Heart left ventricle (tissue), 16 donors: ENCODE data around the gene CYP19A1. TPM values are rescaled to one million over a fixed set of nuclear protein-coding genes. Genes with fewer than 3 reads are reported as not detected.
A peak's percentile ranks its signal among the peaks of the same experiment; 100 is the strongest.

Source experiments
- ATAC-seq, 4 donors: fragments of 200-7000 bp; cut with Tn5 transposase; one replicate each; pipeline ENCODE4 v1.9.1; 2020 to 2022; ENCODE audit warnings: moderate library complexity in 4 of 4, mild to moderate bottlenecking in 3 of 4, moderate number of reproducible peaks in 1 of 4
- DNase-seq, 5 donors: peaks; one replicate each; pipeline ENCODE4 v3.0.0-alpha.2; 2020
- H3K27ac ChIP-seq, 12 donors: fragments of 200-600 bp; sonication (generic) in 4 of 12; one replicate each; pipeline versions ENCODE4 v1.5.0 to v1.8.0; 2016 to 2022; ENCODE audit warnings: mild to moderate bottlenecking in 2 of 12
- H3K27me3 ChIP-seq, 9 donors: fragments of 200-600 bp; sonication (generic) in 2 of 9; one replicate each; pipeline versions ENCODE4 v1.5.1 to v1.8.0; 2016 to 2022; ENCODE audit warnings: mild to moderate bottlenecking in 3 of 9
- H3K36me3 ChIP-seq, 9 donors: fragments of 200-600 bp; sonication (generic) in 2 of 9; one replicate each; pipeline versions ENCODE4 v1.5.0 to v1.8.0; 2018 to 2022; ENCODE audit warnings: mild to moderate bottlenecking in 2 of 9
- H3K4me1 ChIP-seq, 12 donors: fragments of 200-600 bp; sonication (generic) in 4 of 12; one replicate each; pipeline versions ENCODE4 v1.5.0 to v1.8.0; 2016 to 2022; ENCODE audit warnings: mild to moderate bottlenecking in 3 of 12
- H3K4me3 ChIP-seq, 12 donors: fragments of 200-600 bp; sonication (generic) in 4 of 12; one replicate each; pipeline versions ENCODE4 v1.5.0 to v1.8.0; 2017 to 2022; ENCODE audit warnings: mild to moderate bottlenecking in 9 of 12, moderate library complexity in 4 of 12
- H3K9me3 ChIP-seq, 12 donors: fragments of 200-600 bp; sonication (generic) in 4 of 12; one replicate each; pipeline versions ENCODE4 v1.5.0 to v1.8.0; 2016 to 2022; ENCODE audit warnings: mild to moderate bottlenecking in 1 of 12
- POLR2A ChIP-seq, 2 donors: fragments of 450-650 bp; IDR thresholded peaks; one replicate each; pipeline ENCODE4 v1.6.1; 2017; ENCODE audit warnings: antibody characterized with exemption in 2 of 2, mild to moderate bottlenecking in 2 of 2, moderate library complexity in 2 of 2
- WGBS, 4 donors: extraction: QIAGEN DNeasy Blood & Tissue Kit in 2 of 4; methylation state at CpG; one replicate each; pipeline versions ENCODE4 v1.1.5 to v1.1.7; 2013 to 2018; 5-methylcytosine and 5-hydroxymethylcytosine counted together
- intact Hi-C, 10 donors: fragments of 100-400 bp; cut with DNase I; formaldehyde crosslinking; loops; one replicate each; pipeline versions ENCODE4 v1.11.1 to v1.14.2; 2022
- polyA plus RNA-seq, 2 donors: library from polyadenylated mRNA; stranded (reverse); fragments of 200-250 nt; gene quantifications; one replicate each; pipeline ENCODE4 v1.2.3, GENCODE V29; 2013
- total RNA-seq, 9 donors: library from RNA; depleted of rRNA in 2 of 9; stranded (reverse); fragments of >200 nt in 2 of 9; fragmentation: NEBNext Ultra II Directional in 3 of 9; extraction: Animal tissue kit (Norgen Biotek cat#: 25700) in 3 of 9; gene quantifications; one replicate each; pipeline versions ENCODE4 v1.1.0 to v1.2.4, GENCODE V29; 2016 to 2023
- TF ChIP-seq, protein P1 (sequence below), 12 donors: fragments of 200-600 bp; sonication (generic) in 4 of 12; IDR thresholded peaks; one replicate each; pipeline versions ENCODE4 v1.5.0 to v1.8.0; 2018 to 2022; ENCODE audit warnings: antibody characterized with exemption in 12 of 12, mild to moderate bottlenecking in 5 of 12
- donor health status: ischemic (EF 13 %, LVEDD 7.1; RV severe dilation, severe dysfunction).
- donor health status: healthy with polysubstance abuse.
- donor health status: DM: no; HTN: yes; CAD: no.
- donor health status: DM: no; HTN: no; CAD: no.
- donor health status: ischemic (EF 25% LVEDD 6.9; RV normal size, moderate dysfunction).
- donor health status: ischemic (EF 25% LVEDD 5.7; RV mildly dilated, moderate dysfunction).
- donor health status: healthy.
- donor health status: DM: yes; HTN: yes; CAD: no.
- donor health status: ischemic (EF 35%, LVEDD 5.7; RV mildly dilated, moderate dysfunction).
- donor health status: nonischemic (EF 11% LVEDD 7.7; RV severe dilation, severe dysfunction).
- donor health status: DM: yes; HTN: yes; CAD: no.
- donor health status: PGD.
- donor health status: ischemic (EF 29% LVEDD 5.4; RV normal size, mild dysfunction).
- donor health status: nonischemic (EF 23%, LVEDD 6.1; RV moderate dilation, normal function).

CYP19A1 gene
- total and polyA plus RNA-seq, 11 donors, result 0.15 to 5.4 (median 0.60) TPM

DNA sequence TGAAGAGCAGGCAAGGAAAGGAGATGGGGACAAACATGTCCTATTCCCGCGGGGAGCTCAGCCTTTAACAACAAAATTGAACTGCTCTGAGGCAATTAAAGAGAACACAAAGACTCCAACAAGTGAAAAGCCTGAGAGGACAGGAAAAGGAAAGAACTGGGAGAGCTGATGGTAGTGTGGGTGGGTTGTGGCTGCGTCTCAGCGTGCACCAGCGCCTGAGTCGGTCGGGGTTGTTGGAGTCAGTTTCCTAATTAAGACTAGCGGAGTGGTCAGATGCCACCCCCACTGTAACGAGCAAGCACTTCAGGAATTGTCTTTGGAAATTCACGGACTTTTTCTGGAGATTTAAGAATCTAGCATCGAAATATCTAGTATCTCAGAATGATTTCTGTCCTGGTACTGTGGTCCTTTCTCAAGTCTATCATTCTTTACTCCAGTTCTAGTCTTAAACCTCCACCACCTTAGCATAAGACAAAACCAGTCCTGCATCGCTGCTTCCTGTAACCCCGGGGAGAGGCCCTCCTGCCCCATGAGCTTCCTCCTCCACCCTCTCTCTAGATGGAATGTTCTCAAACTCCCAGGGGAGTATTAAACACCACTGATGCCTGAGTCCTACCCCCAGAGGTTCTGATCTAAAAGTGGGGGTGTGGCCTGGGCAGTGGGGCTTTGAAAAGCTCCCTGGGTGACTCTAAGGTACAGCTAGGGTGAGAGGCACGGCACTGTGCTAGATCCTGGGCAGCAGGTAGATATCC lies 104.0 kb downstream of the CYP19A1 start:
- ATAC-seq (no peak), DNase-seq (no peak)
- Histone ChIP-seq H3K27ac (no peak overlapping the region), H3K9me3 (no peaks in the 10 kb centered on the region), H3K36me3 (no peaks in the 10 kb centered on the region), H3K4me1 (peaks cover 0 to 7% (median 0%) of the 10 kb centered on the region in 12 donors), H3K27me3 (peaks cover 0 to 16% (median 0%) of the 10 kb centered on the region in 9 donors), H3K4me3 (no peak overlapping the region)
- intact Hi-C loops, result loop anchor here in 6 of 10 donors (5.0 kb wide), 3 partner anchors 43 to 168 kb away; no protein-coding TSS in a partner anchor
- WGBS, 4 donors, result 70 to 82% (median 74%) methylated on average over 14 of the region's 14 CpGs
- no peak for TF ChIP-seq POLR2A (IDR thresholded peaks at IDR 0.05)
- TF ChIP-seq, protein P1, sequence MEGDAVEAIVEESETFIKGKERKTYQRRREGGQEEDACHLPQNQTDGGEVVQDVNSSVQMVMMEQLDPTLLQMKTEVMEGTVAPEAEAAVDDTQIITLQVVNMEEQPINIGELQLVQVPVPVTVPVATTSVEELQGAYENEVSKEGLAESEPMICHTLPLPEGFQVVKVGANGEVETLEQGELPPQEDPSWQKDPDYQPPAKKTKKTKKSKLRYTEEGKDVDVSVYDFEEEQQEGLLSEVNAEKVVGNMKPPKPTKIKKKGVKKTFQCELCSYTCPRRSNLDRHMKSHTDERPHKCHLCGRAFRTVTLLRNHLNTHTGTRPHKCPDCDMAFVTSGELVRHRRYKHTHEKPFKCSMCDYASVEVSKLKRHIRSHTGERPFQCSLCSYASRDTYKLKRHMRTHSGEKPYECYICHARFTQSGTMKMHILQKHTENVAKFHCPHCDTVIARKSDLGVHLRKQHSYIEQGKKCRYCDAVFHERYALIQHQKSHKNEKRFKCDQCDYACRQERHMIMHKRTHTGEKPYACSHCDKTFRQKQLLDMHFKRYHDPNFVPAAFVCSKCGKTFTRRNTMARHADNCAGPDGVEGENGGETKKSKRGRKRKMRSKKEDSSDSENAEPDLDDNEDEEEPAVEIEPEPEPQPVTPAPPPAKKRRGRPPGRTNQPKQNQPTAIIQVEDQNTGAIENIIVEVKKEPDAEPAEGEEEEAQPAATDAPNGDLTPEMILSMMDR (IDR thresholded peaks at IDR 0.05), result no peak

DNA sequence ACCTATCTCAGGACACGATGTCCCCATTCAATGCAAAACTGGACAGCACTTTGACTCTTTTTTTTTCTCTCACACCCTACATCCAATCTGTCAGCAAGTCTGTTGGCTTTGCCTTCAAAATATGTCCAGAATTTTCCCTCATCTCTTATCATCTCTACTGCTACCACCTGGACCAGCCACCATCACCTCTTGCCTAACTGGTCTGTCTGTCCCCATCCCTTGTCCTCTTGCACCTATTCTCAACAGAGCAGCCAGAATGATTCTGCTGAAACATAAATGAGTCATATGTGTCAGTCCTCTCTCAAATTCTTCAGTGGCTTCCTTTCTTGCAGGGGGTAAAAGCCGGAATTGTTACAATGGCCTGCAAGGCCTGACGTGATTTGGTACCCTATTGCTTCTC lies 105.8 kb downstream of the CYP19A1 start:
- peaks cover 0 to 22% (median 7%) of the 10 kb centered on the region in 12 donors for H3K4me1 ChIP-seq
- no peak for TF ChIP-seq POLR2A (IDR thresholded peaks at IDR 0.05)
- TF ChIP-seq, protein P1 (IDR thresholded peaks at IDR 0.05), result no peak
- H3K27ac ChIP-seq, result no peak overlapping the region
- DNase-seq (no peak), ATAC-seq (no peak)
- no peak overlapping the region for H3K4me3 ChIP-seq
- intact Hi-C loops, result loop anchor here in 6 of 10 donors (5.0 kb wide), 3 partner anchors 45 to 170 kb away; no protein-coding TSS in a partner anchor
- H3K27me3 ChIP-seq, result peaks cover 0 to 4% (median 0%) of the 10 kb centered on the region in 9 donors
- WGBS, 4 donors, result 80 to 85% (median 83%) methylated on average over 3 of the region's 3 CpGs
- no peaks in the 10 kb centered on the region for H3K9me3 ChIP-seq
- no peaks in the 10 kb centered on the region for H3K36me3 ChIP-seq

DNA sequence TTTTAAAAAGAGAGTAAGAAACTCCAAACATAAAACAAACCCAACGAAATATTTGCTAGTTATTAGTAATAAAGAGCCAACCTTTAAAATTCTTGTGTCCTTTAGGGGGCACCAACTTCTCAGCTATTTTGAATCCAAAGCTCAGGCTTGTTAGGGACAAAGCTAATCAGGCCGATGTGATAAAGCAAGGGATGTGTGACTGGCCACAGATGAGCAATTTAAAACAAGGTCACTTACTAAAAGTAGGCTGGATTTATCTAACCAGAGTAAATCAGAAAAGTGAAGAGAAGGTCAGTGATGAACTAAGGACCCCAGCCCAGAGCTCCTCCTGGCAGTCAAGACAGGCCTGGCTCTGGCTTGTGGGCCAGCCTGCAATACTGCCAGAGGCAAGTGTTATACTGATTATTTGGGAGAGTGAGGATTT lies 108.5 kb downstream of the CYP19A1 start:
- Histone ChIP-seq H3K4me3 (no peak overlapping the region), H3K9me3 (no peaks in the 10 kb centered on the region), H3K27me3 (no peaks in the 10 kb centered on the region), H3K27ac (peak overlapping the region in 2 of 12 donors; percentile 3 to 28), H3K36me3 (no peaks in the 10 kb centered on the region), H3K4me1 (peaks cover 0 to 37% (median 7%) of the 10 kb centered on the region in 12 donors)
- TF ChIP-seq POLR2A (IDR thresholded peaks at IDR 0.05), result no peak
- TF ChIP-seq, protein P1 (IDR thresholded peaks at IDR 0.05), result peak in 7 of 12 donors; percentile 28 to 56 (median 44)
- ATAC-seq, result peak; percentile 17 to 76 (median 52)
- no peak for DNase-seq
- 23 to 34% (median 26%) methylated on average over 2 of the region's 2 CpGs for WGBS, 4 donors
- intact Hi-C loops, result loop anchor here in 8 of 10 donors (2.0 to 5.0 kb wide), 4 partner anchors 47 to 172 kb away; no protein-coding TSS in a partner anchor
